Hepatocyte (in vitro differentiated cells): ENCODE measurements around the gene SMAGP.
"Not testable (repeated sequence)": the region's sequence is repeated elsewhere in the genome, so short reads cannot be mapped to it uniquely, and the experiment has no call there.

ENCODE experiments used
- CTCF ChIP-seq: fragments of 200-600 bp; sonication (generic); IDR thresholded peaks from 2 replicates; pipeline ENCODE4 v1.5.1; 2016; ENCODE audit warnings: antibody characterized with exemption, mild to moderate bottlenecking; ENCODE audit not compliant: poor library complexity
- EZH2phosphoT487 ChIP-seq: fragments of 200-600 bp; sonication (generic); IDR thresholded peaks from one replicate; pipeline ENCODE4 v1.6.1; 2018; ENCODE audit warnings: antibody characterized with exemption, mild to moderate bottlenecking, low read depth, moderate library complexity; ENCODE audit not compliant: unreplicated experiment, severe bottlenecking

GRCh38 chr12:51294097-51294496 is 23.9 kb upstream of the SMAGP start:
- TF ChIP-seq CTCF, EZH2phosphoT487: not testable (repeated sequence)
